GM12878 (cell line): Measurements from ENCODE around the gene C22orf42. TPM values are rescaled to one million over a fixed set of nuclear protein-coding genes. Genes with fewer than 3 reads are reported as not detected.

Experiments
- ATAC-seq: fragments of 200-7000 bp; cut with Tn5 transposase; 3 replicates; pipeline ENCODE4 v1.9.1; 2020; ENCODE audit warnings: mild to moderate bottlenecking, moderate library complexity
- BruUV-seq: library from RNA; stranded (reverse); fragments of 400-500 nt; replicated peaks from 2 replicates; lab custom pipeline; 2021; lab: Mats Ljungman, UMichigan
- CTCF ChIA-PET: fragments of 300-600 bp; sonication (Branson Sonifier 250); formaldehyde crosslinking; extraction: SDS; loops from one replicate; lab custom pipeline; 2021; ENCODE audit warnings: inconsistent platforms; lab: Yijun Ruan, JAX
- POLR2A ChIA-PET: fragments of 350-600 bp; formaldehyde crosslinking; extraction: SDS; loops from one replicate; lab custom pipeline; 2021; ENCODE audit warnings: inconsistent platforms; lab: Charles Lee
- RAD21 ChIA-PET: fragments of 300-600 bp; sonication (Branson Sonifier 250); formaldehyde crosslinking; loops from one replicate; lab custom pipeline; 2023; ENCODE audit warnings: antibody characterized with exemption; ENCODE audit not compliant: unreplicated experiment; lab: Charles Lee
- SMC1A ChIA-PET: fragments of 300-600 bp; sonication (Branson Sonifier 250); formaldehyde crosslinking; loops from one replicate; lab custom pipeline; 2023; ENCODE audit not compliant: unreplicated experiment, uncharacterized antibody; lab: Charles Lee
- DNase-seq: peaks from one replicate; pipeline ENCODE4 v3.0.0-alpha.2; 2011; ENCODE audit warnings: low read depth, low spot score
- FAIRE-seq: peaks from 3 replicates; lab custom pipeline; 2011; peaks lifted over from hg19 to GRCh38; lab: Jason Lieb, UNC
- H2AFZ ChIP-seq: 2 replicates; pipeline ENCODE4 v1.6.0; 2011; ENCODE audit warnings: low read depth, low read length, control low read depth; ENCODE audit not compliant: control insufficient read depth
- H3K27ac ChIP-seq: 2 replicates; pipeline ENCODE4 v1.5.1; 2011; ENCODE audit warnings: control low read depth; ENCODE audit not compliant: control insufficient read depth, insufficient read depth
- H3K27me3 ChIP-seq, 2 experiments: replicated peaks in 1 of 2; 2 replicates each; pipeline versions ENCODE4 v1.6.0 to v1.6.1; 2011; ENCODE audit warnings: low read length in 1 of 2; ENCODE audit not compliant: control insufficient read depth in 2 of 2, insufficient read depth in 2 of 2
- H3K36me3 ChIP-seq, 2 experiments: 2 replicates each; pipeline ENCODE4 v1.5.1; 2011; ENCODE audit warnings: low read length in 1 of 2; ENCODE audit not compliant: control insufficient read depth in 2 of 2, insufficient read depth in 2 of 2
- H3K4me1 ChIP-seq: 2 replicates; pipeline ENCODE4 v1.6.1; 2011; ENCODE audit warnings: mild to moderate bottlenecking, low read length, moderate library complexity, mixed read lengths; ENCODE audit not compliant: control insufficient read depth, insufficient read depth
- H3K4me2 ChIP-seq: 2 replicates; pipeline ENCODE4 v1.6.0; 2011; ENCODE audit warnings: control low read depth; ENCODE audit not compliant: control insufficient read depth, insufficient read depth
- H3K4me3 ChIP-seq: fragments of 200-600 bp; sonication (generic); 2 replicates; pipeline ENCODE4 v1.5.1; 2016
- H3K79me2 ChIP-seq: 2 replicates; pipeline ENCODE4 v1.6.0; 2011; ENCODE audit warnings: low read length; ENCODE audit not compliant: control insufficient read depth, insufficient read depth
- H3K9ac ChIP-seq: 2 replicates; pipeline ENCODE4 v1.8.0; 2011; ENCODE audit warnings: low read length, control low read depth, mixed read lengths; ENCODE audit not compliant: control insufficient read depth, insufficient read depth
- H3K9me3 ChIP-seq: replicated peaks from 3 replicates; pipeline ENCODE4 v1.5.1; 2011; ENCODE audit warnings: mild to moderate bottlenecking, low read length; ENCODE audit not compliant: control insufficient read depth, insufficient read depth
- H4K20me1 ChIP-seq: 2 replicates; pipeline ENCODE4 v1.6.0; 2011; ENCODE audit not compliant: control insufficient read depth, insufficient read depth
- CREB1 ChIP-seq: IDR thresholded peaks from 2 replicates; pipeline ENCODE4 v1.6.1; 2012; ENCODE audit warnings: low read depth, mild to moderate bottlenecking, inconsistent platforms
- IRF4 ChIP-seq: IDR thresholded peaks from 2 replicates; pipeline ENCODE4 v1.6.1; 2011; ENCODE audit warnings: low read depth, low read length
- NR2C1 ChIP-seq: fragments of 450-650 bp; IDR thresholded peaks from 2 replicates; pipeline ENCODE4 v1.6.1; 2017; ENCODE audit warnings: antibody characterized with exemption, mild to moderate bottlenecking, moderate library complexity
- SUPT20H ChIP-seq: IDR thresholded peaks from 2 replicates; pipeline ENCODE4 v1.6.1; 2011; ENCODE audit warnings: low read depth, mild to moderate bottlenecking, low read length, moderate library complexity, borderline replicate concordance; ENCODE audit not compliant: control insufficient read depth
- YBX1 ChIP-seq: fragments of 450-650 bp; IDR thresholded peaks from 2 replicates; pipeline ENCODE4 v1.6.1; 2016; ENCODE audit warnings: antibody characterized with exemption
- ZNF24 ChIP-seq: fragments of 450-650 bp; IDR thresholded peaks from 2 replicates; pipeline ENCODE4 v1.6.1; 2017; ENCODE audit warnings: antibody characterized with exemption, mild to moderate bottlenecking
- ZNF274 ChIP-seq: IDR thresholded peaks from one replicate; pipeline ENCODE4 v1.8.0; 2011; ENCODE audit not compliant: insufficient read length, insufficient read depth
- WGBS: methylation state at CpG from one replicate; pipeline ENCODE4 v1.1.6; 2016; ENCODE audit warnings: low lambda C conversion rate; ENCODE audit not compliant: insufficient replicate concordance, insufficient coverage; ENCODE audit errors: missing lambda C conversion rate; 5-methylcytosine and 5-hydroxymethylcytosine counted together
- in situ Hi-C: fragments of 300-500 bp; cut with MboI; formaldehyde crosslinking; loops from 9 replicates; pipeline ENCODE4 v1.14.3; 2018; ENCODE audit warnings: mixed read lengths
- intact Hi-C: fragments of 100-400 bp; cut with micrococcal nuclease; formaldehyde crosslinking; loops from one replicate; pipeline ENCODE4 v1.14.2; 2022; ENCODE audit not compliant: unreplicated experiment
- polyA plus RNA-seq, 11 experiments: library from polyadenylated mRNA; depleted of rRNA in 4 of 11; unstranded in 6 of 11; stranded (reverse) in 5 of 11; fragments of >200 nt; fragmentation: Nextera tagmentation in 4 of 11; fragmentation: Illumina TruSeq in 1 of 11; extraction: Ambion mirVana in 4 of 11; extraction: Trizol in 1 of 11; gene quantifications; 1 replicate in 1 of 11; 2 replicates in 10 of 11; pipeline versions ENCODE4 v1.2.1 to v1.2.3, GENCODE V29; 2011 to 2016; ENCODE audit warnings: inconsistent platforms in 2 of 11, missing spikeins in 2 of 11, low read depth in 1 of 11
- total RNA-seq, 4 experiments: library from RNA; depleted of rRNA in 3 of 4; stranded (reverse); fragments of >200 nt in 3 of 4; fragmentation: Illumina TruSeq in 1 of 4; extraction: Trizol in 1 of 4; gene quantifications; 2 replicates each; pipeline versions ENCODE4 v1.2.1 to v1.2.3, GENCODE V29; 2013 to 2021

Gene C22orf42
- total and polyA plus RNA-seq, 10 of the 15 experiments (the other 5 are each of a cell fraction or from before 2014, with no cell fraction given) = not detected

GRCh38 chr22:32130464-32130863 lies 28.6 kb downstream of the C22orf42 start:
- TF ChIP-seq IRF4 (no peak), ZNF24 (no peak), ZNF274 (no peak)
- POLR2A ChIA-PET = no interaction called here
- ATAC-seq (no peak), DNase-seq (no peak), FAIRE-seq (no peak)
- in situ Hi-C loops = no loop called here
- intact Hi-C loops = no loop called here
- Histone ChIP-seq H2AFZ (no peak overlapping the region), H4K20me1 (no peaks in the 10 kb centered on the region), H3K9me3 (no peaks in the 10 kb centered on the region), H3K4me3 (no peak overlapping the region), H3K4me1 (no peaks in the 10 kb centered on the region), H3K79me2 (no peaks in the 10 kb centered on the region), H3K4me2 (no peak overlapping the region), H3K27me3 (no peaks in the 10 kb centered on the region; a peak in 1 of 4 replicates), H3K27ac (no peak overlapping the region), H3K9ac (no peak overlapping the region), H3K36me3 (no peaks in the 10 kb centered on the region)
- 14% methylated on average over 2 of the region's 2 CpGs for WGBS
- CTCF ChIA-PET = no interaction called here
- RAD21 ChIA-PET = no interaction called here
- SMC1A ChIA-PET = no interaction called here
- BruUV-seq = no TSS peak

- Histone ChIP-seq H3K9me3 (no peaks in the 10 kb centered on the region), H4K20me1 (no peaks in the 10 kb centered on the region), H3K27ac (no peak overlapping the region), H2AFZ (no peak overlapping the region), H3K4me1 (no peaks in the 10 kb centered on the region), H3K4me3 (no peak overlapping the region), H3K36me3 (no peaks in the 10 kb centered on the region), H3K4me2 (no peak overlapping the region), H3K79me2 (no peaks in the 10 kb centered on the region), H3K27me3 (no peaks in the 10 kb centered on the region; a peak in 1 of 4 replicates), H3K9ac (no peak overlapping the region)
- ChIA-PET RAD21 (no interaction called here), CTCF (no interaction called here), SMC1A (no interaction called here), POLR2A (no interaction called here)
- in situ Hi-C loops (no loop called here), intact Hi-C loops (no loop called here)
- no TSS peak for BruUV-seq
- ATAC-seq = no peak
- 42% methylated on average over 4 of the region's 4 CpGs for WGBS
- TF ChIP-seq YBX1 (no peak), NR2C1 (no peak), SUPT20H (no peak), CREB1 (no peak)
- DNase-seq = no peak
- FAIRE-seq = no peak
These were observed 31.2 kb downstream of the C22orf42 start for GRCh38 chr22:32127904-32128303.
